C4-2B (cell line): Measurements from ENCODE around the gene LRFN2.

Experiments
- CTCF ChIP-seq: fragments of 450-650 bp; conservative IDR thresholded peaks from 2 replicates; pipeline ENCODE4 v1.5.1; 2017; ENCODE audit warnings: mild to moderate bottlenecking
- ZFX ChIP-seq: fragments of 450-650 bp; IDR thresholded peaks from 2 replicates; pipeline ENCODE4 v1.6.1; 2017

- TF ChIP-seq CTCF (no peak), ZFX (no peak)
These were observed 242.5 kb downstream of the LRFN2 start for GRCh38 chr6:40344566-40345167.
